ENCODE measurements around the gene PZP. TPM values are rescaled to one million over a fixed set of nuclear protein-coding genes. Genes with fewer than 3 reads are reported as not detected.
"Not testable (repeated sequence)": the region's sequence is repeated elsewhere in the genome, so short reads cannot be mapped to it uniquely, and the experiment has no call there.

The PZP gene
- 0.36 TPM for total RNA-seq
- long read RNA-seq, partial matches to known transcripts = 0 of 1 reads
- long read RNA-seq, other reads (novel, unspliced or antisense) = 1 of 1 reads

DNA sequence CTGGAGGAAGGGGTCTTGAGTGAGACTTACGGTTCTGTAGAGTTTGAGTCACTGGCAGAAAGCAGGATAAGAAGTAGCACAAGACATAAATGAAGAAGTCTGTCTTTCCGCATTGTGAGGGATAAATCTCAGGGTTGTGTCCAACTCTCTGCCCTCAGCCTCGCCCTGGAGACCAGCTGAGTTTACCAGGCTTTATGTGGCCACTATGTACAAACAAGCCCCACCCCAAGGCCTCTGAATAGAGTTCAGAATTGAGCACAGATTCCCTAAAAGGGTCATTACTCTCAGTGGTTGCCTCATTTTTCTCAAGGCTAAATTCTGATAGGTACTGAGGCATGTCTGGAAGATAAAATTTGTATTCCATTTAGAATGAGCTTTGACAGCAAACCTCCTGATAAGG lies at the start of gene PZP:
Gene PZP (minus strand): TSS at position 167 of the 400 bp plus-strand sequence. CDS start 54 bp downstream, at position 113.
- no peak for DNase-seq
- H3K4me3 ChIP-seq = no peak within 1 kb of the TSS
- no peaks in the 10 kb centered on the region for H3K4me1 ChIP-seq
- H3K27me3 ChIP-seq (ENCODE audit: low read depth) = no peaks in the 10 kb centered on the region
- TF ChIP-seq, protein P1, sequence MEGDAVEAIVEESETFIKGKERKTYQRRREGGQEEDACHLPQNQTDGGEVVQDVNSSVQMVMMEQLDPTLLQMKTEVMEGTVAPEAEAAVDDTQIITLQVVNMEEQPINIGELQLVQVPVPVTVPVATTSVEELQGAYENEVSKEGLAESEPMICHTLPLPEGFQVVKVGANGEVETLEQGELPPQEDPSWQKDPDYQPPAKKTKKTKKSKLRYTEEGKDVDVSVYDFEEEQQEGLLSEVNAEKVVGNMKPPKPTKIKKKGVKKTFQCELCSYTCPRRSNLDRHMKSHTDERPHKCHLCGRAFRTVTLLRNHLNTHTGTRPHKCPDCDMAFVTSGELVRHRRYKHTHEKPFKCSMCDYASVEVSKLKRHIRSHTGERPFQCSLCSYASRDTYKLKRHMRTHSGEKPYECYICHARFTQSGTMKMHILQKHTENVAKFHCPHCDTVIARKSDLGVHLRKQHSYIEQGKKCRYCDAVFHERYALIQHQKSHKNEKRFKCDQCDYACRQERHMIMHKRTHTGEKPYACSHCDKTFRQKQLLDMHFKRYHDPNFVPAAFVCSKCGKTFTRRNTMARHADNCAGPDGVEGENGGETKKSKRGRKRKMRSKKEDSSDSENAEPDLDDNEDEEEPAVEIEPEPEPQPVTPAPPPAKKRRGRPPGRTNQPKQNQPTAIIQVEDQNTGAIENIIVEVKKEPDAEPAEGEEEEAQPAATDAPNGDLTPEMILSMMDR (IDR thresholded peaks at IDR 0.05; ENCODE audit: borderline replicate concordance) = no peak
- H3K36me3 ChIP-seq = no peaks in the 10 kb centered on the region
- intact Hi-C loops (cut with micrococcal nuclease) = no loop called here
- H3K27ac ChIP-seq (replicated peaks) = no peak within 1 kb of the TSS
- no peaks in the 10 kb centered on the region for H3K9me3 ChIP-seq (replicated peaks)

DNA sequence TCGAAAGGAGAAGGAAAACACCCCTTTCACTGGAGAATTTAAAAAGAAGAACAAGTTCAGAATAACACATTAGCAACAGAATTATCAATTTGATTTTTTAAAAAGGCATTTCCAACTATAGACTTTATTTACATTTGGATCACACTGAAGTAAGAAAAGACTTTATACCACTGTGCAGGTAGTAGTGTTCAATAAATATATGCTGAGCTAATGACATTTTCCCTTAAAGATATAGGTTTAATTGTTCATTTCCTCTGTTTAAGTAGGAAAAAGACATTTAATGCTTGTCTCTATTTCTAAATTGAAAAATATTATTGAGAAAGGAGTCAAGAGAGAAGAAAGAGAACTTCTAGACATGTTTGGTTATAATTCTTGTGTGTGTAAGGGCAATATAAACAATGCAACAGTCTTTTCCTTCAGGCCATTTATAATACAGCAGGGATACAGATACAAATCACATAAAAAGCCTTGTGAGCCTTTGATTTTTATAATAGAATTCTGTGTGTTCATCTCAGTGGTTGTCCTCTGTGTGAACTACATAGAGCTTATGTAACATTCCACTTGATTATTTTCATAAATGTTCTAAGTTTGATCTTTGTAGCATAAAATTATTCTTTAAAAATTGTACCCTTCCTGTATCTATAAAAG lies 48.7 kb upstream of the PZP start:
- TF ChIP-seq, protein P1 (IDR thresholded peaks at IDR 0.05; ENCODE audit: borderline replicate concordance) = no peak
- intact Hi-C loops (cut with micrococcal nuclease) = no loop called here

DNA sequence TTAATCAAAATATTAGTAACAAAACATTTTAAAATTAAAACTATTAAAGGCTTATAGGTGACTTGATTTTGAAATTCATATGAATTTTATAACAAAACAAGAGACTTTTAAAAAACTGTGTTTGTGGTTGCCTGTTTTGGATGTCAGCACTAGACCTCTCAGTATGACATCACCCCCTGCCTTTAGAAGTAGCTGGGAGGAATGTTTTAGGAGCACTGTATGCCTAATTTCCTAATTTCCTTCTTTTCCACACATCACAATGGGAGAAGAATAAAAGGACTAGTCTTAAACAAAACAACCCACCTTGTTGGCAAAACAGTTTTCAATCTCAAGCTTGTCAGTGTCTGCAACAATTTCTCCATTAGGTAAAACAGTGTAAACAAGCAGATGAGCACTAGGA lies 48.1 kb upstream of the PZP start:
- DNase-seq = no peak
- Histone ChIP-seq H3K27ac (replicated peaks) (no peak overlapping the region), H3K27me3 (ENCODE audit: low read depth) (no peaks in the 10 kb centered on the region), H3K4me3 (no peak overlapping the region), H3K36me3 (no peaks in the 10 kb centered on the region), H3K9me3 (replicated peaks) (peaks cover 15% of the 10 kb centered on the region), H3K4me1 (no peaks in the 10 kb centered on the region)
- TF ChIP-seq, protein P1 (IDR thresholded peaks at IDR 0.05; ENCODE audit: borderline replicate concordance) = no peak
- intact Hi-C loops (cut with micrococcal nuclease) = no loop called here

More for the DNA sequence above, 48.7 kb upstream of the PZP start:
- no peak for DNase-seq
- Histone ChIP-seq H3K27ac (replicated peaks) (no peak overlapping the region), H3K9me3 (replicated peaks) (peaks cover 12% of the 10 kb centered on the region), H3K36me3 (no peaks in the 10 kb centered on the region), H3K4me1 (no peaks in the 10 kb centered on the region), H3K27me3 (ENCODE audit: low read depth) (no peaks in the 10 kb centered on the region), H3K4me3 (no peak overlapping the region)

DNA sequence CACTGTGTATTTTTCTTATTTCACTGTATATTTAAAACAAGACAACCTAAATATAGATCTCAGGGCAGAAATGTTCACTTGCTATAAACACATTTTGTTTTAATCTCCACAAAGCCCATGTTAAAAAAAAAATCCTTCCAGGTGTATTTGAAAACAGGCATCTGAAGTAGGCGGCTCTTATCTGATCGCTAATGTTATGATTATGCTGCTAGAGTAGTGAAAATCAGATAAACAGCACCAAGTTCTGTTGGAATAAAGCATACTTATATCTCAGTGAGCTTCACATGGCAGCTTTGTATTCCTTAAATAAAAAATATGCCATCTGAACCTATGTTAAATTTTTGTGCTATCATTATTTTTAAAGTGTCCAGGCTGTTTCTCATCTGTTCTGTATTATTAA lies 47.6 kb upstream of the PZP start:
- no peak for DNase-seq
- H3K9me3 ChIP-seq (replicated peaks) = peaks cover 15% of the 10 kb centered on the region
- no peak overlapping the region for H3K4me3 ChIP-seq

DNA sequence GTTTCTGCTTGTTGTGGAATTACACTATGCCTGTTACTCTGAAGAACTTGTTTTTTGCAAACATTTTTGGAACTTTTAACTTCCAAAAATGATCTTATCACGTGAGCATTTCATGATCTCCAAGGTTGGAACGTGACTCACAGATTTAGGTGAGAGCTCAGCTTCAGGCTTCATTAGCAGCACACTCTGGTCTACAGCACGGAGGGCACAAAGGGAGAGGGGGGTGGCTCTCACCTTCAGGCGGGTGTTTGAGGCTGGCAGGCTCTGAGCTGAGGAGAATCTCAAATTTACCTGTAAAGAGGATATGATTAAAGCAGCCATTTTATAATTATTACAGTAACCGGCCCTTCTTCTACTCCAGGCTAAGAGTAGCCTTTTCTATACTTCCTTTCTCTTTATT lies 45.3 kb upstream of the PZP start:
- DNase-seq = no peak
- H3K4me3 ChIP-seq = no peak overlapping the region
- TF ChIP-seq, protein P1 (IDR thresholded peaks at IDR 0.05; ENCODE audit: borderline replicate concordance) = no peak
- intact Hi-C loops (cut with micrococcal nuclease) = no loop called here
- no peaks in the 10 kb centered on the region for H3K4me1 ChIP-seq
- no peaks in the 10 kb centered on the region for H3K27me3 ChIP-seq (ENCODE audit: low read depth)
- no peaks in the 10 kb centered on the region for H3K36me3 ChIP-seq
- peaks cover 7% of the 10 kb centered on the region for H3K9me3 ChIP-seq (replicated peaks)
- no peak overlapping the region for H3K27ac ChIP-seq (replicated peaks)

More for the DNA sequence above, 47.6 kb upstream of the PZP start:
- intact Hi-C loops (cut with micrococcal nuclease) = no loop called here
- H3K36me3 ChIP-seq = no peaks in the 10 kb centered on the region
- no peak overlapping the region for H3K27ac ChIP-seq (replicated peaks)
- H3K27me3 ChIP-seq (ENCODE audit: low read depth) = no peaks in the 10 kb centered on the region
- no peaks in the 10 kb centered on the region for H3K4me1 ChIP-seq
- TF ChIP-seq, protein P1 (IDR thresholded peaks at IDR 0.05; ENCODE audit: borderline replicate concordance) = no peak

DNA sequence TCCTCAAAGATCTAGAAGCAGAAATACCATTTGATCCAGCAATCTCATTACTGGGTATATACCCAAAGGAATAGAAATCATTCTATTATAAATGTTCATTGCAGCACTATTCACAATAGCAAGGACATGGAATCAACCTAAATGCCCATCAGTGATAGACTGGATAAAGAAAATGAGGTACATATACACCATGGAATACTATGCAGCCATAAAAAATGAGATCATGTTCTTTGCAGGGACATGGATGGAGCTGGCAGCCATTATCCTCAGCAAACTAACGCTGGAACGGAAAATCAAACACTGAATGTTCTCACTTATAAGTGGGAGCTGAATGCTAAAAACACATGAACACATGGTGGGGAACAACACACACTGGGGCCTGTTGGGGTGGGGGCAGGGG lies 44.6 kb upstream of the PZP start:
- H3K9me3 ChIP-seq (replicated peaks); DNase-seq; H3K4me1 ChIP-seq; H3K36me3 ChIP-seq; H3K27ac ChIP-seq (replicated peaks); intact Hi-C loops (cut with micrococcal nuclease); H3K27me3 ChIP-seq (ENCODE audit: low read depth); H3K4me3 ChIP-seq: not testable (repeated sequence)
